Neural progenitor cell (in vitro differentiated cells): ENCODE measurements around the gene PILRA. TPM values are rescaled to one million over a fixed set of nuclear protein-coding genes. Genes with fewer than 3 reads are reported as not detected.

Experiments used
- DNase-seq: peaks from one replicate; pipeline ENCODE4 v3.0.0-alpha.2; 2016; ENCODE audit warnings: low spot score
- H2AFZ ChIP-seq: fragments of 200-600 bp; sonication (generic); replicated peaks from 2 replicates; pipeline ENCODE4 v1.6.1; 2016; ENCODE audit warnings: antibody characterized with exemption
- H3F3A ChIP-seq: fragments of 200-600 bp; sonication (generic); 2 replicates; pipeline ENCODE4 v1.6.1; 2016; ENCODE audit warnings: antibody characterized with exemption, low read depth
- H3K27ac ChIP-seq: fragments of 200-600 bp; sonication (generic); 2 replicates; pipeline ENCODE4 v1.5.1; 2016; ENCODE audit warnings: mild to moderate bottlenecking
- H3K27me3 ChIP-seq: fragments of 200-600 bp; sonication (generic); 2 replicates; pipeline ENCODE4 v1.6.1; 2016; ENCODE audit warnings: mild to moderate bottlenecking, moderate library complexity
- H3K36me3 ChIP-seq: fragments of 200-600 bp; sonication (generic); 2 replicates; pipeline ENCODE4 v1.5.1; 2016
- H3K4me1 ChIP-seq: fragments of 200-600 bp; sonication (generic); 2 replicates; pipeline ENCODE4 v1.6.1; 2016; ENCODE audit warnings: mixed run types
- H3K4me2 ChIP-seq: fragments of 200-600 bp; sonication (generic); 2 replicates; pipeline ENCODE4 v1.6.1; 2016
- H3K4me3 ChIP-seq: fragments of 200-600 bp; sonication (generic); 2 replicates; pipeline ENCODE4 v1.5.1; 2016
- H3K79me2 ChIP-seq: fragments of 200-600 bp; sonication (generic); 2 replicates; pipeline ENCODE4 v1.6.1; 2016; ENCODE audit warnings: low read depth
- H3K9ac ChIP-seq: fragments of 200-600 bp; sonication (generic); 2 replicates; pipeline ENCODE4 v1.6.1; 2016
- H3K9me3 ChIP-seq: fragments of 200-600 bp; sonication (generic); 2 replicates; pipeline ENCODE4 v1.5.1; 2016; ENCODE audit warnings: low read depth
- H4K20me1 ChIP-seq: fragments of 200-600 bp; sonication (generic); 2 replicates; pipeline ENCODE4 v1.6.1; 2016; ENCODE audit warnings: low read depth
- H3K27ac Mint-ChIP-seq: 3 replicates; pipeline ENCODE4 v1.8.0; 2021; ENCODE audit warnings: mixed read lengths
- H3K27me3 Mint-ChIP-seq: 2 replicates; pipeline ENCODE4 v1.8.0; 2022; ENCODE audit warnings: low read depth, mild to moderate bottlenecking, inconsistent platforms, moderate library complexity, mixed read lengths; ENCODE audit not compliant: insufficient read depth
- H3K36me3 Mint-ChIP-seq: 3 replicates; pipeline ENCODE4 v1.8.0; 2021; ENCODE audit warnings: mixed read lengths
- H3K4me1 Mint-ChIP-seq: 3 replicates; pipeline ENCODE4 v1.8.0; 2021; ENCODE audit warnings: mixed read lengths
- H3K4me3 Mint-ChIP-seq: 3 replicates; pipeline ENCODE4 v1.8.0; 2021; ENCODE audit warnings: mild to moderate bottlenecking, moderate library complexity, mixed read lengths
- H3K9me3 Mint-ChIP-seq: 3 replicates; pipeline ENCODE4 v1.8.0; 2020; ENCODE audit warnings: mixed read lengths
- EZH2 ChIP-seq: fragments of 200-600 bp; sonication (generic); IDR thresholded peaks from 2 replicates; pipeline ENCODE4 v1.6.1; 2017; ENCODE audit warnings: antibody characterized with exemption, mild to moderate bottlenecking, moderate library complexity
- EZH2phosphoT487 ChIP-seq: fragments of 200-600 bp; sonication (generic); IDR thresholded peaks from 2 replicates; pipeline ENCODE4 v1.6.1; 2017; ENCODE audit warnings: antibody characterized with exemption
- total RNA-seq: library from RNA; depleted of rRNA; stranded (reverse); fragments of >200 nt; gene quantifications from 2 replicates; pipeline ENCODE4 v1.2.3, GENCODE V29; 2015; ENCODE audit warnings: low replicate concordance
- TF ChIP-seq, protein P1 (sequence below): fragments of 200-600 bp; sonication (generic); IDR thresholded peaks from 2 replicates; pipeline ENCODE4 v1.5.1; 2017; ENCODE audit warnings: antibody characterized with exemption, mild to moderate bottlenecking

PILRA gene
- total RNA-seq, 1 donor from 2014 or later: 6.7 TPM

DNA sequence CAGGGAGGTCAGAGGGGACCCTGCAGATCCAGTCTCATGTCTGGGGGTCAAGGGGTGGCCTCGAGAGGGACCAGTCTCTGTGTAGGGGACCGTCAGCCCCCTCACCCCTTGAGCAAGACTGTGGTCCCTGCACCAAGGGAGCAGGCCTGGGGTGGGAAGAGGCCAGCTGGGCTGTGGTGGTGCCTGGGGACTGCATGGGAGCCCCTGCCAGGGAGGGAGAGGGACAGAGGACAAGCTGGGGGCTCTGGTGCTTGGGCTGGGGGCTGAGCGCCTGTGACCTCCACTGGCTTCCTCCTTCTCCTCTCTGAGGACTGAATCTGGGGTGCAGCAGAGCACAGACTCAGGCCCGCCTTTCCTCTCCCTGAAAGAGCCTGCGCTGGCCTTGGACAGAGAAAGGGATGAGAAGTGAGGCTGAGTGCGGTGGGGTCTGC is 16.1 kb upstream of the PILRA start:
- DNase-seq: no peak
- Mint-ChIP-seq H3K9me3 (no peaks in the 10 kb centered on the region), H3K27me3 (peaks cover 4% of the 10 kb centered on the region), H3K27ac (no peak overlapping the region), H3K4me3 (no peak overlapping the region), H3K4me1 (no peaks in the 10 kb centered on the region), H3K36me3 (peaks cover 25% of the 10 kb centered on the region)
- no peak overlapping the region for H3K4me2 ChIP-seq
- no peaks in the 10 kb centered on the region for H3K27me3 ChIP-seq
- H3K36me3 ChIP-seq: no peaks in the 10 kb centered on the region
- no peaks in the 10 kb centered on the region for H3K4me1 ChIP-seq
- no peak overlapping the region for H2AFZ ChIP-seq
- TF ChIP-seq EZH2 (no peak), EZH2phosphoT487 (no peak)
- TF ChIP-seq, protein P1, sequence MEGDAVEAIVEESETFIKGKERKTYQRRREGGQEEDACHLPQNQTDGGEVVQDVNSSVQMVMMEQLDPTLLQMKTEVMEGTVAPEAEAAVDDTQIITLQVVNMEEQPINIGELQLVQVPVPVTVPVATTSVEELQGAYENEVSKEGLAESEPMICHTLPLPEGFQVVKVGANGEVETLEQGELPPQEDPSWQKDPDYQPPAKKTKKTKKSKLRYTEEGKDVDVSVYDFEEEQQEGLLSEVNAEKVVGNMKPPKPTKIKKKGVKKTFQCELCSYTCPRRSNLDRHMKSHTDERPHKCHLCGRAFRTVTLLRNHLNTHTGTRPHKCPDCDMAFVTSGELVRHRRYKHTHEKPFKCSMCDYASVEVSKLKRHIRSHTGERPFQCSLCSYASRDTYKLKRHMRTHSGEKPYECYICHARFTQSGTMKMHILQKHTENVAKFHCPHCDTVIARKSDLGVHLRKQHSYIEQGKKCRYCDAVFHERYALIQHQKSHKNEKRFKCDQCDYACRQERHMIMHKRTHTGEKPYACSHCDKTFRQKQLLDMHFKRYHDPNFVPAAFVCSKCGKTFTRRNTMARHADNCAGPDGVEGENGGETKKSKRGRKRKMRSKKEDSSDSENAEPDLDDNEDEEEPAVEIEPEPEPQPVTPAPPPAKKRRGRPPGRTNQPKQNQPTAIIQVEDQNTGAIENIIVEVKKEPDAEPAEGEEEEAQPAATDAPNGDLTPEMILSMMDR: no peak
- H3F3A ChIP-seq: no peaks in the 10 kb centered on the region
- no peaks in the 10 kb centered on the region for H3K79me2 ChIP-seq
- no peak overlapping the region for H3K4me3 ChIP-seq
- no peak overlapping the region for H3K9ac ChIP-seq
- no peaks in the 10 kb centered on the region for H4K20me1 ChIP-seq
- no peaks in the 10 kb centered on the region for H3K9me3 ChIP-seq
- H3K27ac ChIP-seq: no peak overlapping the region

DNA sequence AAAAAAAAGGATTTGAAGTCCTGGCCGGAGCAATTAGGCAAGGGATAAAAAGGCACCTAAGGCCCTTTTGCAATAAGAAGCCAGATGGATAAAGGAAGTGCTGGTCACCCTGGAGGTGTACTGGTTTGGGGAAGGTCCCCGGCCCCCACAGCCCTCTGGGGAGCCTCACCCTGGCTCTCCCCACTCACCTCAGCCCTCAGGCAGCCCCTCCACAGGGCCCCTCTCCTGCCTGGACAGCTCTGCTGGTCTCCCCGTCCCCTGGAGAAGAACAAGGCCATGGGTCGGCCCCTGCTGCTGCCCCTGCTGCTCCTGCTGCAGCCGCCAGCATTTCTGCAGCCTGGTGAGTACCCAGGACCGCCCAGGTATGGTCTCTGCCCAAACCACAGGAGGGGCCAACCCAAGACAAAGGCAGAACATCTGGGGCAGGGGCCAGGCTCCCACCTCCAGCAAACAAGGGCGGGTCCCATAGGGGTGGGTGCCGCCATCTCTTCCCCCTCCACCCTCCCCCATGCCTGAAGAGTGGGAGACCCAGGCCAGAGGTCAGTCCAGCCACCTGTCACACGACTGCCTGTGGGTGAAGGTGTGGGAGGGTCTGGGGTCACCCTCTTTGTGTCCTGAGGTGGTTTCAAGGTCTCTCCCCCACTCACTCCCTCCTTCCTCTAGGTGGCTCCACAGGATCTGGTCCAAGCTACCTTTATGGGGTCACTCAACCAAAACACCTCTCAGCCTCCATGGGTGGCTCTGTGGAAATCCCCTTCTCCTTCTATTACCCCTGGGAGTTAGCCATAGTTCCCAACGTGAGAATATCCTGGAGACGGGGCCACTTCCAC is 15.0 kb upstream of the PILRA start, which contains the start of gene PILRB:
Gene PILRB (plus strand): TSS at position 91 of the 830 bp plus-strand sequence. CDS start 186 bp downstream, at position 277.
- H3K4me1 ChIP-seq: no peaks in the 10 kb centered on the region
- Mint-ChIP-seq H3K4me3 (no peak within 1 kb of the TSS), H3K4me1 (no peaks in the 10 kb centered on the region), H3K27me3 (peaks cover 4% of the 10 kb centered on the region), H3K27ac (no peak within 1 kb of the TSS), H3K36me3 (peaks cover 30% of the 10 kb centered on the region), H3K9me3 (no peaks in the 10 kb centered on the region)
- H3K79me2 ChIP-seq: no peaks in the 10 kb centered on the region
- H3K4me2 ChIP-seq: no peak within 1 kb of the TSS
- DNase-seq: no peak
- no peaks in the 10 kb centered on the region for H3K27me3 ChIP-seq
- H4K20me1 ChIP-seq: no peaks in the 10 kb centered on the region
- no peak within 1 kb of the TSS for H3K27ac ChIP-seq
- no peaks in the 10 kb centered on the region for H3K36me3 ChIP-seq
- no peak within 1 kb of the TSS for H3K4me3 ChIP-seq
- no peak within 1 kb of the TSS for H3K9ac ChIP-seq
- TF ChIP-seq, protein P1: peak; percentile 23
- TF ChIP-seq EZH2: no peak
- H3F3A ChIP-seq: no peaks in the 10 kb centered on the region
- H2AFZ ChIP-seq: no peak within 1 kb of the TSS
- H3K9me3 ChIP-seq: no peaks in the 10 kb centered on the region

DNA sequence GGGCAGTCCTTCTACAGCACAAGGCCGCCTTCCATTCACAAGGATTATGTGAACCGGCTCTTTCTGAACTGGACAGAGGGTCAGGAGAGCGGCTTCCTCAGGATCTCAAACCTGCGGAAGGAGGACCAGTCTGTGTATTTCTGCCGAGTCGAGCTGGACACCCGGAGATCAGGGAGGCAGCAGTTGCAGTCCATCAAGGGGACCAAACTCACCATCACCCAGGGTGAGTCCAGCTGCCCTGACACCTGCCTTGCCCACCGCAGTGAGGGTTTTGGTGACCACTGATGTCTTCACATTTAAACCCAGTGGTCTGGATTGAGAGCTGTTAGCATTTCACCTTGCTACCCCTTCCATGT is 14.5 kb upstream of the PILRA start:
- Histone ChIP-seq H3K9me3 (no peaks in the 10 kb centered on the region), H3K36me3 (no peaks in the 10 kb centered on the region), H2AFZ (no peak overlapping the region), H3K9ac (no peak overlapping the region), H3K4me1 (no peaks in the 10 kb centered on the region), H3K27me3 (no peaks in the 10 kb centered on the region), H3K27ac (no peak overlapping the region), H3K4me2 (no peak overlapping the region), H3K4me3 (no peak overlapping the region), H3K79me2 (no peaks in the 10 kb centered on the region), H3F3A (no peaks in the 10 kb centered on the region), H4K20me1 (no peaks in the 10 kb centered on the region)
- H3K4me3 Mint-ChIP-seq: no peak overlapping the region
- peaks cover 4% of the 10 kb centered on the region for H3K27me3 Mint-ChIP-seq
- H3K9me3 Mint-ChIP-seq: no peaks in the 10 kb centered on the region
- H3K27ac Mint-ChIP-seq: no peak overlapping the region
- H3K36me3 Mint-ChIP-seq: peaks cover 33% of the 10 kb centered on the region
- TF ChIP-seq EZH2phosphoT487 (no peak), EZH2 (no peak)
- TF ChIP-seq, protein P1: no peak
- no peaks in the 10 kb centered on the region for H3K4me1 Mint-ChIP-seq
- DNase-seq: no peak
